K562 (cell line): ENCODE results near the gene SGK1. TPM values are rescaled to one million over a fixed set of nuclear protein-coding genes. Genes with fewer than 3 reads are reported as not detected.

Experiments used
- polyA plus RNA-seq, 8 experiments: library from polyadenylated mRNA; depleted of rRNA in 4 of 8; stranded (reverse) in 5 of 8; unstranded in 3 of 8; fragments of >200 nt; fragmentation: Nextera tagmentation in 2 of 8; fragmentation: Illumina TruSeq in 1 of 8; extraction: Ambion mirVana in 2 of 8; extraction: Trizol in 1 of 8; gene quantifications; 2 replicates each; pipeline versions ENCODE4 v1.2.1 to v1.2.3, GENCODE V29; 2011 to 2014; ENCODE audit warnings: inconsistent platforms in 1 of 8, missing spikeins in 1 of 8
- small RNA-seq: library from RNA; depleted of rRNA; stranded (forward); fragments of <200 nt; gene quantifications from one replicate; pipeline ENCODE3, GENCODE V24; 2014
- total RNA-seq, 7 experiments: library from RNA; depleted of rRNA in 6 of 7; stranded (reverse); fragments of >200 nt in 6 of 7; fragmentation: Illumina TruSeq in 2 of 7; extraction: Trizol in 2 of 7; gene quantifications; 2 replicates each; pipeline versions ENCODE4 v1.2.1 to v1.2.3, GENCODE V29; 2011 to 2021; ENCODE audit warnings: low replicate concordance in 1 of 7

The SGK1 gene
- total and polyA plus RNA-seq, 9 of the 15 experiments (the other 6 are each of a cell fraction or from before 2014, with no cell fraction given): 3.5 to 7.2 (median 3.9) TPM

Small RNA genes lying within 50 kb of the gene (small RNA-seq; reads per million reads assigned to genes)
- not detected for gene RF00019
- not detected for gene RN7SL408P
- gene RNA5SP218: 86.4 reads per million, percentile 98 among the genes with 10 or more reads in this experiment
- not detected for gene RPS29P32
